ENCODE data around the gene LRRC49. TPM values are rescaled to one million over a fixed set of nuclear protein-coding genes. Genes with fewer than 3 reads are reported as not detected.

Gene LRRC49
- total and polyA plus RNA-seq, 3 experiments from 2014 or later = 0.46 to 0.62 TPM; not detected in 1

DNA sequence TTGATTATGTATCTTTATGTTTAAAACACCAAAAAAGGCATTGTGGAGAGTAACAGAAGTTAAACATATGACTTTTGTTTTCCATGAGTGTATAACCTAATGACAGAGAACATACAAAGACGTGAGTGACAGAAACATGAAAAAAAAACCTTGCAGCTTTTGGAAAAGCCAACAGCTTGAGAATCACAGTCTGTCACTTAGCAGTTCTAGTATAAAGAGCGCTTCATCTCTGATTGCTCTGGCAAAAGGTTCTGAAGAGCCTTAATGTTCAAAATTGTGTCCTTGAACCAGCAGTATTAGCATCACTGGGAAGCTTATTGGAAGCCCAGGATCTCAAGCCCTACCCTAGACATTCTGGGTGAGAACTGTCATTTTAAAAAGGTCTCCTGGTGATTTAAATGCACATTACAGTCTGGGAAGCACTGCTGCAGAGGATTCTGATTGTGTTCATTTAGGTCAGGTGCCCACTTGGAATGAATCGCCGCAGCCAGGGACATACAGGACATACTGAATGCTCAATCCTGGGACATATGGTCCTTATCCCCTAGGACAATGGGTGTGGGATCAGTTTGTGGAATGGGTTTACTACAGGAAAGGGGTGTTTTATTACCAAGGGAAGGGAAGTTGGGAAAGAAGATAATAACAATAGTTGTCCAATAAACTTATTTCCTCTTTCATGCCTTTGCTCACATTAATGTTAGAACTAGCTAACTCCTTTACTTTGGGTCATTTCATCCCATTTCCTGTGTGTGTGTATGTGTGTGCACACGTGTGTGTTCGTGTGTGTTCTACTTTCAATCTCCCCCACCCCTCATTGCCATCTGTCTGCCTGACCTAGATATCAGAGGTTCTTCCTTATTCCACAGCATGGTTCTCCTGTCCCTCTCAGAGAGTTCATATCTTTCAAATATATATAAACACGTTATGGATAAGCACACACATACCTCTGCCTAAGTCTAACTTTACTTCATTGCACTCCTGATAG, 55.0 kb downstream of the LRRC49 start:
- H3K27ac Mint-ChIP-seq = no peak overlapping the region
- H3K4me1 ChIP-seq (ENCODE audit: insufficient read depth, low read length) = no peaks in the 10 kb centered on the region

GRCh38 chr15:70950953-70951352, 58.3 kb downstream of the LRRC49 start:
- CTCF ChIA-PET = no interaction called here
- no peaks in the 10 kb centered on the region for H3K4me1 Mint-ChIP-seq
- no peak overlapping the region for H3K4me3 ChIP-seq (ENCODE audit: low read length)
- H3K27ac Mint-ChIP-seq = no peak overlapping the region
- peaks cover 19 to 40% of the 10 kb centered on the region in 2 donors for H3K27me3 Mint-ChIP-seq
- no peaks in the 10 kb centered on the region for H3K9me3 ChIP-seq (ENCODE audit: low read length)
- no peaks in the 10 kb centered on the region for H3K4me1 ChIP-seq (ENCODE audit: insufficient read depth, low read length)
- H3K27me3 ChIP-seq (ENCODE audit: insufficient read depth, low read length, poor library complexity, severe bottlenecking) = no peaks in the 10 kb centered on the region
- no peak overlapping the region for H3K4me3 Mint-ChIP-seq
- no peaks in the 10 kb centered on the region for H3K36me3 Mint-ChIP-seq
- no peaks in the 10 kb centered on the region for H3K36me3 ChIP-seq (ENCODE audit: insufficient read depth, low read length)
- no peak overlapping the region for H3K27ac ChIP-seq (ENCODE audit: low read depth, low read length)
- H3K9me3 Mint-ChIP-seq = peaks cover 4 to 9% (median 6%) of the 10 kb centered on the region in 5 donors
- POLR2A ChIA-PET = no interaction called here
- DNase-seq = no peak

More for the DNA sequence above, 55.0 kb downstream of the LRRC49 start:
- POLR2A ChIA-PET = no interaction called here
- CTCF ChIA-PET = no interaction called here
- Mint-ChIP-seq H3K36me3 (no peaks in the 10 kb centered on the region), H3K4me3 (no peak overlapping the region), H3K9me3 (peaks cover 4 to 9% (median 6%) of the 10 kb centered on the region in 5 donors), H3K27me3 (peaks cover 11 to 36% of the 10 kb centered on the region in 2 donors), H3K4me1 (no peaks in the 10 kb centered on the region)
- no peak overlapping the region for H3K27ac ChIP-seq (ENCODE audit: low read depth, low read length)
- no peak overlapping the region for H3K4me3 ChIP-seq (ENCODE audit: low read length)
- no peak for DNase-seq
- H3K27me3 ChIP-seq (ENCODE audit: insufficient read depth, low read length, poor library complexity, severe bottlenecking) = no peaks in the 10 kb centered on the region
- H3K9me3 ChIP-seq (ENCODE audit: low read length) = no peaks in the 10 kb centered on the region
- H3K36me3 ChIP-seq (ENCODE audit: insufficient read depth, low read length) = no peaks in the 10 kb centered on the region

GRCh38 chr15:70954171-70954570, 61.5 kb downstream of the LRRC49 start:
- peaks cover 22 to 52% of the 10 kb centered on the region in 2 donors for H3K27me3 Mint-ChIP-seq
- H3K27ac Mint-ChIP-seq = no peak overlapping the region
- H3K4me3 Mint-ChIP-seq = no peak overlapping the region
- no peaks in the 10 kb centered on the region for H3K27me3 ChIP-seq (ENCODE audit: insufficient read depth, low read length, poor library complexity, severe bottlenecking)
- no peaks in the 10 kb centered on the region for H3K4me1 ChIP-seq (ENCODE audit: insufficient read depth, low read length)
- H3K9me3 ChIP-seq (ENCODE audit: low read length) = no peaks in the 10 kb centered on the region
- DNase-seq = no peak
- H3K9me3 Mint-ChIP-seq = peaks cover 4 to 9% (median 6%) of the 10 kb centered on the region in 5 donors
- H3K36me3 Mint-ChIP-seq = no peaks in the 10 kb centered on the region
- CTCF ChIA-PET = no interaction called here
- no peaks in the 10 kb centered on the region for H3K36me3 ChIP-seq (ENCODE audit: insufficient read depth, low read length)
- POLR2A ChIA-PET = no interaction called here
- no peak overlapping the region for H3K27ac ChIP-seq (ENCODE audit: low read depth, low read length)
- H3K4me1 Mint-ChIP-seq = no peaks in the 10 kb centered on the region
- no peak overlapping the region for H3K4me3 ChIP-seq (ENCODE audit: low read length)

DNA sequence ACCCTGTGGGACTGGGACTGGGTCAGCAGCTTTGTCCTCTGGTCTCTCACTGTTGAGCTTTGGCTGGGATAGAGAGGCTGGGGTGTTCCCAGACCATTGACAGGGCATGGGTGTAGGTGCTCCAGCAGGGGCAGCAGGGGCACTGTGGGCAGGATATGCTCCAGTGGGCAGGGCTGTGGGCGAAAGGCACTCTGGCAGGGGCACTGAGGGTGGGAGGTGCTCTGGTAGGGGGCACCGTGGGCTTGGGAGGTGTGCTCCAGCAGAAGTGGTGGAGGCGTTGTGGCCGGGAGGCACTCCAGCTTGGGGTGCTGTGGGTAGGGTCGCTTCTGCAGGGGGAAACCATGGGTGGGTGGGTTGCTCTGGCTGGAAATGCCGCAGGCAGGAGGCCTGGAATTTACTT, 62.1 kb downstream of the LRRC49 start:
- ChIA-PET CTCF (no interaction called here), POLR2A (no interaction called here)
- no peaks in the 10 kb centered on the region for H3K4me1 ChIP-seq (ENCODE audit: insufficient read depth, low read length)
- H3K4me3 ChIP-seq (ENCODE audit: low read length) = no peak overlapping the region
- H3K27me3 ChIP-seq (ENCODE audit: insufficient read depth, low read length, poor library complexity, severe bottlenecking) = no peaks in the 10 kb centered on the region
- no peak overlapping the region for H3K4me3 Mint-ChIP-seq
- no peak overlapping the region for H3K27ac ChIP-seq (ENCODE audit: low read depth, low read length)
- no peaks in the 10 kb centered on the region for H3K4me1 Mint-ChIP-seq
- H3K36me3 Mint-ChIP-seq = no peaks in the 10 kb centered on the region
- H3K9me3 Mint-ChIP-seq = peaks cover 4 to 9% (median 6%) of the 10 kb centered on the region in 5 donors
- no peaks in the 10 kb centered on the region for H3K9me3 ChIP-seq (ENCODE audit: low read length)
- no peak for DNase-seq
- H3K27me3 Mint-ChIP-seq = peaks cover 25 to 52% of the 10 kb centered on the region in 2 donors
- H3K36me3 ChIP-seq (ENCODE audit: insufficient read depth, low read length) = no peaks in the 10 kb centered on the region
- no peak overlapping the region for H3K27ac Mint-ChIP-seq

GRCh38 chr15:70955151-70955550, 62.5 kb downstream of the LRRC49 start:
- Histone ChIP-seq H3K4me1 (ENCODE audit: insufficient read depth, low read length) (no peaks in the 10 kb centered on the region), H3K4me3 (ENCODE audit: low read length) (no peak overlapping the region), H3K36me3 (ENCODE audit: insufficient read depth, low read length) (no peaks in the 10 kb centered on the region), H3K27ac (ENCODE audit: low read depth, low read length) (no peak overlapping the region), H3K27me3 (ENCODE audit: insufficient read depth, low read length, poor library complexity, severe bottlenecking) (no peaks in the 10 kb centered on the region), H3K9me3 (ENCODE audit: low read length) (no peaks in the 10 kb centered on the region)
- H3K27ac Mint-ChIP-seq = no peak overlapping the region
- CTCF ChIA-PET = no interaction called here
- H3K36me3 Mint-ChIP-seq = no peaks in the 10 kb centered on the region
- POLR2A ChIA-PET = no interaction called here
- no peak overlapping the region for H3K4me3 Mint-ChIP-seq
- no peak for DNase-seq
- peaks cover 4 to 9% (median 6%) of the 10 kb centered on the region in 5 donors for H3K9me3 Mint-ChIP-seq
- H3K4me1 Mint-ChIP-seq = no peaks in the 10 kb centered on the region
- H3K27me3 Mint-ChIP-seq = peaks cover 26 to 52% of the 10 kb centered on the region in 2 donors

GRCh38 chr15:70956201-70956995, 63.8 kb downstream of the LRRC49 start:
- H3K4me1 ChIP-seq (ENCODE audit: insufficient read depth, low read length) = no peaks in the 10 kb centered on the region
- H3K36me3 Mint-ChIP-seq = no peaks in the 10 kb centered on the region
- H3K36me3 ChIP-seq (ENCODE audit: insufficient read depth, low read length) = no peaks in the 10 kb centered on the region
- DNase-seq = no peak
- no peak overlapping the region for H3K4me3 Mint-ChIP-seq
- H3K9me3 Mint-ChIP-seq = peaks cover 0 to 5% (median 3%) of the 10 kb centered on the region in 5 donors
- CTCF ChIA-PET = no interaction called here
- no peak overlapping the region for H3K27ac ChIP-seq (ENCODE audit: low read depth, low read length)
- no peak overlapping the region for H3K4me3 ChIP-seq (ENCODE audit: low read length)
- no peaks in the 10 kb centered on the region for H3K4me1 Mint-ChIP-seq
- no peaks in the 10 kb centered on the region for H3K27me3 ChIP-seq (ENCODE audit: insufficient read depth, low read length, poor library complexity, severe bottlenecking)
- no peaks in the 10 kb centered on the region for H3K9me3 ChIP-seq (ENCODE audit: low read length)
- peaks cover 26 to 44% of the 10 kb centered on the region in 2 donors for H3K27me3 Mint-ChIP-seq
- H3K27ac Mint-ChIP-seq = no peak overlapping the region
- POLR2A ChIA-PET = no interaction called here

GRCh38 chr15:70962084-70962483, 69.5 kb downstream of the LRRC49 start:
- no peak overlapping the region for H3K27ac Mint-ChIP-seq
- H3K4me3 ChIP-seq (ENCODE audit: low read length) = no peak overlapping the region
- H3K4me1 Mint-ChIP-seq = no peaks in the 10 kb centered on the region
- H3K27me3 Mint-ChIP-seq = peaks cover 10 to 13% of the 10 kb centered on the region in 2 donors
- H3K36me3 ChIP-seq (ENCODE audit: insufficient read depth, low read length) = no peaks in the 10 kb centered on the region
- H3K9me3 Mint-ChIP-seq = no peaks in the 10 kb centered on the region
- CTCF ChIA-PET = no interaction called here
- POLR2A ChIA-PET = no interaction called here
- no peaks in the 10 kb centered on the region for H3K27me3 ChIP-seq (ENCODE audit: insufficient read depth, low read length, poor library complexity, severe bottlenecking)
- no peak overlapping the region for H3K4me3 Mint-ChIP-seq
- DNase-seq = no peak
- no peak overlapping the region for H3K27ac ChIP-seq (ENCODE audit: low read depth, low read length)
- H3K36me3 Mint-ChIP-seq = no peaks in the 10 kb centered on the region
- no peaks in the 10 kb centered on the region for H3K4me1 ChIP-seq (ENCODE audit: insufficient read depth, low read length)
- H3K9me3 ChIP-seq (ENCODE audit: low read length) = no peaks in the 10 kb centered on the region

GRCh38 chr15:70963199-70963598, 70.6 kb downstream of the LRRC49 start:
- peaks cover 6 to 8% of the 10 kb centered on the region in 2 donors for H3K27me3 Mint-ChIP-seq
- Histone ChIP-seq H3K27me3 (ENCODE audit: insufficient read depth, low read length, poor library complexity, severe bottlenecking) (no peaks in the 10 kb centered on the region), H3K36me3 (ENCODE audit: insufficient read depth, low read length) (no peaks in the 10 kb centered on the region), H3K9me3 (ENCODE audit: low read length) (no peaks in the 10 kb centered on the region), H3K4me1 (ENCODE audit: insufficient read depth, low read length) (no peaks in the 10 kb centered on the region), H3K4me3 (ENCODE audit: low read length) (no peak overlapping the region), H3K27ac (ENCODE audit: low read depth, low read length) (no peak overlapping the region)
- H3K4me3 Mint-ChIP-seq = no peak overlapping the region
- no peaks in the 10 kb centered on the region for H3K36me3 Mint-ChIP-seq
- no peaks in the 10 kb centered on the region for H3K4me1 Mint-ChIP-seq
- ChIA-PET POLR2A (no interaction called here), CTCF (no interaction called here)
- no peak for DNase-seq
- no peaks in the 10 kb centered on the region for H3K9me3 Mint-ChIP-seq
- no peak overlapping the region for H3K27ac Mint-ChIP-seq

Measured in CD8-positive, alpha-beta memory T cell (primary cell).